Measurements from ENCODE around the gene TRERF1.

The TRERF1 gene

DNA sequence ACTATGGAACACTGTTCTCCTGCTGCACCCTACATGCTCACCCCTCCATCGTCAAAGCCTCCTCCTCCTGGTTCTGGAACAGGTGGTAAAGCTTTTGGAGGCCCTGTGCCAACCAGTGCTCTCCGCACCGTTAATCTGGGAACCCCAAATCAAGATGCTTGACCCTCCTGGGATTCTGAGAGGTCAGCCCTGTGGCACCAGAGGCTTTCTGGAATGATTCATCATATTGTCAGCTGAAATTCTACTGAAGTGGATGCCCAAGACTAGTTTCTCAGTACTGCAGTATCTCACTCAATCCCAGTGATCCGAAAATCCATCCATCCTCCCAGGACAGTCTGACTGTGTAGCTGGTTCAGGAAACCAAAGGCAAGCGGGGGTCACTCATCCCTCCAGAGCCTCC, 92.7 kb downstream of the TRERF1 start:
- no peak for FAIRE-seq
- TF ChIP-seq TAF1 (IDR thresholded peaks at IDR 0.05; ENCODE audit: borderline replicate concordance, low read depth, low read length) (no peak), POLR2AphosphoS5 (IDR thresholded peaks at IDR 0.05; ENCODE audit: low read depth, low read length) (no peak), POLR2A (IDR thresholded peaks at IDR 0.05; ENCODE audit: low read depth, low read length) (no peak)
- no peak for DNase-seq (ENCODE audit: insufficient read length)

DNA sequence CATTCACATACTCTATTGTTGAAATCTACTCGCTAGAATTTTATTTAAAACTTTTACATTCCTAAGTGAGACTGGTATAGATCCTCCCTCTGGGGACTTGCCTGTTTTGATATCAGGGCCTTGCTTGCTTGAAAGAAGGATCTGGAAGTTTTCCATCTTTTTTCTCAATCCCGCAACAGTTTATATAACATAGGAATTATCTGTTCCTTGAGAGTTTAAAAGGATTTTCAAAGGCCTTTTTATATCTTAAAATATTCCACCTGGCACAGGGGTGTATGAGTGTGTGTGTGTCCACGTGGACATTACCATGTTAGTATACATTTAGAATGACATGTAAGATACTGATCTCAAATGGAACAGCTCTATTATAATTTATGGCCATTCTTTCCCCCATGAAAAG, 96.3 kb downstream of the TRERF1 start:
- no peak for FAIRE-seq
- TF ChIP-seq POLR2AphosphoS5 (IDR thresholded peaks at IDR 0.05; ENCODE audit: low read depth, low read length) (no peak), TAF1 (IDR thresholded peaks at IDR 0.05; ENCODE audit: borderline replicate concordance, low read depth, low read length) (no peak), POLR2A (IDR thresholded peaks at IDR 0.05; ENCODE audit: low read depth, low read length) (no peak)
- DNase-seq (ENCODE audit: insufficient read length) = no peak

DNA sequence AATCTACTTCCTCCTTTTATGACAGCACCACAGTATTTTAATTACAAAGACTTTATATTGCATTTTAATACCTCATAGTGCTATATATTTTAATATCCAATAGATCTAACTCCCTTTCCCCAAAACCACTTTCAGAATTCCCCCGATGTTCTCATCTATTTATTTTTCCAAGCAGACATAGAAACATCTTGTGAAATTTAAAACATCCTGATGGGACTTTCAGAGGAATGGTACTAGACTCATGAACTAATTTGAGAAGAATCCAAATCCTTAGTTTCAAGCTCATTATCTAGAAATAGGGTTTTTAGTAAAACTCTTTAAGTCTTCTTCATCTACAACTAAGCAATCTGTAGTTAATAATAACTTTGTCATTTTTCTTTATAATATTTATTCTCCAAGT, 97.0 kb downstream of the TRERF1 start:
- TF ChIP-seq TAF1 (IDR thresholded peaks at IDR 0.05; ENCODE audit: borderline replicate concordance, low read depth, low read length) (no peak), POLR2AphosphoS5 (IDR thresholded peaks at IDR 0.05; ENCODE audit: low read depth, low read length) (no peak), POLR2A (IDR thresholded peaks at IDR 0.05; ENCODE audit: low read depth, low read length) (no peak)
- DNase-seq (ENCODE audit: insufficient read length) = no peak
- no peak for FAIRE-seq

DNA sequence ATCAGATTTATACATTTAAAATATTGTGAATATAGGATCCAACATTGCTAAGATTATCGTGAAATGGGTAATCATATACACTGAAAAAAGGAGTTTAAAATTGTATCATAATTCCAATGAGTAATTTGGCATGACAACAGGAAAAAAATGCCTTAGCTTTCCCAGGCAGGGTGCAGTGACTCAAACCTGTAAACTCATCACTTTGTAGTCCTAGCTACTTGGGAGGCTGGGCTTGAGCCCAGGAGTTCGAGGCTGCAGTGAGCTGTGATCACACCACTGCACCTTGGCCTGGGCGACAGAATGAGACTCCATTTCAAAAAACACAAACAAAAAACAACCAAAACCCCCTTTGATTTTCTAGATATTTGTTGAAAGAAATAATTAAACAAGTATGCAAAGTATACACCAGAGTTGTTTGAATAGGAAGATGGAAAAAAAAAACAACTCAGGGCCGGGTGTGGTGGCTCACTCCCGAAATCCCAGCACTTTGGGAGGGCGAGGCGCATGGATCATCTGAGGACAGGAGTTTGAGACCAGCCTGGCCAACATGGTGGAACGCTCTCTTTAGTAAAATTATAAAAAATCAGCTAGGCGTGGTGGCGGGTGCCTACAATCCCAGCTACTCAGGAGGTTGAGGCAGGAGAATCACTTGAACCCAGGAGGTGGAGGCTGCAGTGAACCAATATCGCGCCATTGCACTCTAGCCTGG, 98.7 kb downstream of the TRERF1 start:
- no peak for TF ChIP-seq POLR2AphosphoS5 (IDR thresholded peaks at IDR 0.05; ENCODE audit: low read depth, low read length)
- no peak for FAIRE-seq

DNA sequence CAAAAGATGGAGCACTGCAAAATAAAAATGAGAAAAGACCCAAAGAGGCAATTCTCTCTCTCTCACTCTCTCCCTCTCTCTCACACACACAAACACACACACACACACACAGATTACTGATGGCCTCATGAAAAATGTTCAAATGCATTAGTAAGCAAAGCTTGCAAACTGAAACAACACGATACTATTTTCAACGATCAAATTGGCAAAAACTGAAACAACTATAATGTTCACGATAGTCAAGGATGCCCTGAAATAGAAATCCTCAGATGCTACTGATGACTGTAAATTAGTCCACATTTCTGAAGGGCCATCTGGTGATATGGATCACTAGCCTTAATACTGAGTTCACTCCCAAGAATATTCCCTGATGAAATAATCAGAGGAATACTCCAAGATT, 100.8 kb downstream of the TRERF1 start:
- DNase-seq (ENCODE audit: insufficient read length) (no peak), FAIRE-seq (no peak)
- no peak for TF ChIP-seq POLR2A (IDR thresholded peaks at IDR 0.05; ENCODE audit: low read depth, low read length)
- no peak for TF ChIP-seq TAF1 (IDR thresholded peaks at IDR 0.05; ENCODE audit: borderline replicate concordance, low read depth, low read length)
- TF ChIP-seq POLR2AphosphoS5 (IDR thresholded peaks at IDR 0.05; ENCODE audit: low read depth, low read length) = no peak

More for the DNA sequence above, 98.7 kb downstream of the TRERF1 start:
- no peak for DNase-seq (ENCODE audit: insufficient read length)

DNA sequence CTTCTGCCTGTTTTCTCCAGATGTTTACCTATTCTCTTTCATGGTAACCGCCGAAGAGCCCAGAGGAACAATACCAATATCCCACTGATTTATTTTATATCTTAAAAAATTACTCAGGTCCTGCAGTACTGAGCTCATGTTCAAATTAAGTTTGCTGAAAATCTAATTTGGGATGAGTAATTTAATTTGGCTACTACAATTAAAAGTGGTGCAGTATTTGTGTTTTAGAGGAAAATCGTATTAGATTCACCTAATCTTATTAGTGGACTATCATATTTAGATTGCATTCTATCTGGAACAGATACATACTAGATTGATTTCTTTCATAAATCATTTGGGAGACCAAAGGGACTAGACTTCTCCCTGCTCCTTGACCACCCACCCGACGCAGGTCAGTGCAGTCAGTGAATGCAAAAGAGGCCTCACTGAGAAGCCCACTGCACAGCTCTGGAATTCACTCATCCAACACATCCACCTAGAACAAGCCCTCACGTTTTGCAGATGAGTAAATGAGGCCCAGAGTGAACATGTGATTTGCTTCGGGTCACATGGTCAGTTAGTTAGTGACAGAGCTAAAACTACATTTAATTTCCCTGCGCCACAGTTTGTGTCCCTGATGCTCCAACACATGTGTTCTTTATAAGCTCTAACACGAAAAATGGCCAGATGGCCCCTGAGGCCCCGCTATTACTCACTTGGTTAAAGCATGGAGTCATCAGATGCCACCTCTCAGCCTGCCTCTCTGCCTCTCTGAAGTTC, 101.8 kb downstream of the TRERF1 start:
- DNase-seq (ENCODE audit: insufficient read length) (no peak), FAIRE-seq (peak; percentile 9)
- TF ChIP-seq POLR2A (IDR thresholded peaks at IDR 0.05; ENCODE audit: low read depth, low read length) (no peak), POLR2AphosphoS5 (IDR thresholded peaks at IDR 0.05; ENCODE audit: low read depth, low read length) (no peak), TAF1 (IDR thresholded peaks at IDR 0.05; ENCODE audit: borderline replicate concordance, low read depth, low read length) (no peak)

DNA sequence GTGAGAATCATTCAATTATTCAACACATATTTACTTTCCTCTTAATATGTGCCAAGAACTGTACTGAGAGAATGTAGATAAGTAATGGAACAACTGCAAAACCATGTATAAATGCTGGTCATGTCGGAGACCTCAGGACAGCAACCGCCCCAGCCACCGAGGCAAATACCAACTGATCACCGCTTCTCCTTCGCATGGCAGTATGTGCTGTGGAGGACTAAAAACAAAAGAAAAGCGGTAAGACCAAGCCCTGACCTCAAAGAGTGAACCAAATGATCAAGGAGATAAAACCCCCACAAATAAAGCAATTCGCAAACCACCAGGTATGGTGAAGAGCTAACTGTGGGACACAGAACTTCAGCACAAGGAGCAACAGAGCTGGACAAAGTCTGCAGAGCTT, 104.3 kb downstream of the TRERF1 start:
- no peak for DNase-seq (ENCODE audit: insufficient read length)
- TF ChIP-seq POLR2AphosphoS5 (IDR thresholded peaks at IDR 0.05; ENCODE audit: low read depth, low read length) (no peak), TAF1 (IDR thresholded peaks at IDR 0.05; ENCODE audit: borderline replicate concordance, low read depth, low read length) (no peak), POLR2A (IDR thresholded peaks at IDR 0.05; ENCODE audit: low read depth, low read length) (no peak)
- FAIRE-seq = no peak

DNA sequence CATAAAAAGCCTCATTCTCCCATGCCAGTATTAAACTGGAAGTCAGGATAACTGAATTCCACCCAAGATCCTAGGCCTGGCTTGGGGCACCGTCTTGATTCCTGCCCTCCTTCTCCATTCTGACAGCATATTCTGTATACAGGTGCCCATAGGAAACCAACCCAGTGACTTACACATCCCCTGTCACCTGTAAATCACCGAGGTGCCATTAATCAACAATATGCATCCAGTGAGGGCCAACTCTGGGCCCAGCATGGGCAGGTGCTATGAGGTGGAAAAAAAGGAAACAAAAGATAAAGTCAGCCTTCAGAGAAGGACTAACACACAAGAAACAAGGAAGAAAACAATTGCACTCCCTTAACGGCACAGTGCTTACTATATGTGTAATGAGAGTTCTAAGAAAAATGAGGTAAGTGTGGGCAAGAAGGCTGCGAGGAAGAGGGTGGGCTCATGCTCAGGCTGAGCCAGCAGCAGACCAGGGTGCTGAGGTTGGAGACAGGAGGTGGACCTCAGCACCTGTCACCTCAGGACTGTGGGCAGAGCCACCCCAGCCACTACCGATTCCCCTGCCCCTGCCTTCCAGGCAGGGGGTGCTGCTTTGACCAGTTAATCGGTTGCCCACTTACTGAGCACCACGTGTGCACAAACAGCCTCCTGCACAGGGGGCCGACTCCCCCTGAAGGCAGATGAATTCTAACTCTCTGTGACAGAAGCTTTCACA, 105.9 kb downstream of the TRERF1 start:
- no peak for DNase-seq (ENCODE audit: insufficient read length)
- no peak for FAIRE-seq
- no peak for TF ChIP-seq POLR2A (IDR thresholded peaks at IDR 0.05; ENCODE audit: low read depth, low read length)
- TF ChIP-seq TAF1 (IDR thresholded peaks at IDR 0.05; ENCODE audit: borderline replicate concordance, low read depth, low read length) = no peak
- TF ChIP-seq POLR2AphosphoS5 (IDR thresholded peaks at IDR 0.05; ENCODE audit: low read depth, low read length) = no peak

DNA sequence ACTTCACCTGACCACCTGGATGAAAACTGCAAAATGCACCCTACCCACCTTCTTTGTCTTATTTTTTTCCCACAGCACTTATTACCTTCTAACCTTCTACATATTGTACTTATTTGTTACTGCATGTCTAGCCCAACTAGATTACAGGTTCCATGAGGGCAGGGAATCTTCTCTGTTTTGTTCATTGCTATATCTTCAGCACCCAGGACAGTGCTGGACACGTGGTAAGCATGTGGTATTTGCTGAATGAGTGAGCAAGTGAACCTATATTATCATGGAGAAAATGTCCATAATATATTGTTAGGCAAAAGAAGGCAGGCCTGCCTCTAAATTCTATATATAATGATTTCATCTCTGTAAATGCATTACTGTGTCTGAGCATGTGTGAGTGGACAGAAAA, 107.0 kb downstream of the TRERF1 start:
- DNase-seq (ENCODE audit: insufficient read length) = no peak
- TF ChIP-seq POLR2AphosphoS5 (IDR thresholded peaks at IDR 0.05; ENCODE audit: low read depth, low read length) = no peak
- TF ChIP-seq POLR2A (IDR thresholded peaks at IDR 0.05; ENCODE audit: low read depth, low read length) = no peak
- FAIRE-seq = no peak

DNA sequence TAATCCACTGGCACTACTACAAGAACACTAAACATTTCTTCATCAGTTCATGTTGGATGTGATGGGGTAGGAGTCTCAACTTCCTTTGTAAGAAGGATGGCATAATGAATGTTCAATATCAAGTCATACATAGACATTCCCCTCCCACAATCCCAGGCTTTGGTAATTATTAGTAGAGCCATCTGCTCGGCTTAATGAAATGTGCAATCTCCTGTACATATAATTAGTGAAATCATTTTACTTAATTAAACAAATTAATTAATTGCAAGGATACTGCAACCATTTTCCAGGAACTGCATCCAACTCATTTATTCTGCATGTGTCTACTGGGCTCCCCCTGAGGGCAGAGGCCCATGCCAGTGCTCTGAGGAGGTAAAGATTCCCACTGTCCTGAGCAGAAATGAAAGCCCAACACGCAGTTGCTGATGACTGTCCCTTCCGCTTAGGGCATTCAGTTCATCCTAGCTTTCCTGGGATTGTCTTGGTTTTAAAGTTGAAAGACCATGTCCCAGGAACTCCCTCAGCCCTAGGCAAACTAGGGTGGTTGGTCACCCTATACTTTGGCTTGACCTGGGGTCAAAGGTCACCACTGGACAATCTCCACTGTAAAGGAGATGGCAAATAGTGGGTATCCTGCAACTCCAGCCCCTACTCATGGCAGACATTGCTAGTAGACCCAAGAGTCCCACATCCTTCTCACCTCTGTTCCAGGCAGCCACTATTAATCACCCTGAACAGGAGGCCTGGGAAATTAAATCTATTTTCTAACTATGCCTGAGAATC, 109.8 kb downstream of the TRERF1 start:
- FAIRE-seq = no peak
- TF ChIP-seq TAF1 (IDR thresholded peaks at IDR 0.05; ENCODE audit: borderline replicate concordance, low read depth, low read length) = no peak

DNA sequence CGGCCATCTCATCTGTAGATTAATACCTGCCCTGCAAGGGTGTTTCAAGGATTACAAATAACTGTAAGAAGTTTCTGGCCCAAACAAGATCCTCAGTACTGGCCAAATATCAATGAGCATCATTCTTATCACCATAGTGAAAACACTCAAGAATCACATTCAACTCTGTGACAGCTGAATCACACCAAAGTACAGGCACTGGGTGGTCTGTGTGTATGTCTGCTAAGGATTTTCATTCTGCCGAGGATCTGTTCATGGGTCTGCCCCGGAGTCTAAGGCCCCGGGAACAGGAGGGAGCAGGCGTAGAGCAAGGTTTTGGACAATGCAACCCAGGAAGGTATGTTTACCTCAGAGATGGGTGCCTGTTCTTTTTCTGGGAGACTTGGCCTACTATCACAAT, 110.5 kb downstream of the TRERF1 start:
- FAIRE-seq (no peak), DNase-seq (ENCODE audit: insufficient read length) (no peak)
- TF ChIP-seq POLR2AphosphoS5 (IDR thresholded peaks at IDR 0.05; ENCODE audit: low read depth, low read length) = no peak
- TF ChIP-seq POLR2A (IDR thresholded peaks at IDR 0.05; ENCODE audit: low read depth, low read length) = no peak
- TF ChIP-seq TAF1 (IDR thresholded peaks at IDR 0.05; ENCODE audit: borderline replicate concordance, low read depth, low read length) = no peak

More for the DNA sequence above, 109.8 kb downstream of the TRERF1 start:
- DNase-seq (ENCODE audit: insufficient read length) = no peak
